NCI-H2196 treated with DMSO at 0.1 percent for 48 hours (cell line): ENCODE data around the gene RNF32.
A peak's percentile ranks its signal among the peaks of the same experiment; 100 is the strongest.

Source experiments
- DNase-seq: peaks from one replicate; lab custom pipeline; 2025; ENCODE audit not compliant: unreplicated experiment; lab: John Stamatoyannopoulos, UW

RNF32 gene

DNA sequence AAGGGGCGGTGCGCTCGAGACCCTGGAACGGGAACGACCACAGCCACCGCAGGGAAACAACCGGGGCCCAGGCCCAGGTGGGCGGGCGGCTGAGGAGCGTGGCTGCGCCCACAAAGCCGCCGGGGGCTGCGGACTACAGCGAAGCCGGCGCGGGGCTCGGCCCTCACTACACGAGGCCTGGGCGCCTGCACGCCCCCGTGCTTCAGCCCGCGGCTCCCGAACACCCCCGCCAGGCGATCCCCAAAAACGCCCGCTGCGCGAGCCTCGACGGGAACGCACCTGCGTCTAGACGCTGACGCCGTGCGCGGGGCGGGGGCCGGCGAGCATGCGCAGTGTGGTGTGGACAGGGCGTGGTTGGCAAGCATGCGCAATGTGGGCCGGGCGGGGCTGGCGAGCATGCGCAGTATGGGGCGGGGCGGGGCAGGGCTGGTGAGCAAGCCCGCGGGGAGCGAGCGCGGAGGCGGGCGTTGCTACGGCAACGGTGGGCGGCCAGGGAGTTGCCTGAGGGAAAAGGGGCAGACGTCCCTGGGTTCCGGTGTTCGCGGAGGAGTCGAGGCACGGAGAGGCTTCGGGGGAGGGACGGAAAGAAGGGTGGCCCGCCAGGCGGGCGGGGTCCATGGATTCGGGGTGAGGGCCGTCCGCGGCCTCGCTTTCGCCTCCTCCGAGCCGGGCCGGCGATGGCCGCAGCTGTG is at the start of gene RNF32:
RNF32 (plus strand) TSS at position 518 of the 692 bp plus-strand sequence. CDS start 3,104 bp downstream, outside the sequence.
- DNase-seq = peak; percentile 40

DNA sequence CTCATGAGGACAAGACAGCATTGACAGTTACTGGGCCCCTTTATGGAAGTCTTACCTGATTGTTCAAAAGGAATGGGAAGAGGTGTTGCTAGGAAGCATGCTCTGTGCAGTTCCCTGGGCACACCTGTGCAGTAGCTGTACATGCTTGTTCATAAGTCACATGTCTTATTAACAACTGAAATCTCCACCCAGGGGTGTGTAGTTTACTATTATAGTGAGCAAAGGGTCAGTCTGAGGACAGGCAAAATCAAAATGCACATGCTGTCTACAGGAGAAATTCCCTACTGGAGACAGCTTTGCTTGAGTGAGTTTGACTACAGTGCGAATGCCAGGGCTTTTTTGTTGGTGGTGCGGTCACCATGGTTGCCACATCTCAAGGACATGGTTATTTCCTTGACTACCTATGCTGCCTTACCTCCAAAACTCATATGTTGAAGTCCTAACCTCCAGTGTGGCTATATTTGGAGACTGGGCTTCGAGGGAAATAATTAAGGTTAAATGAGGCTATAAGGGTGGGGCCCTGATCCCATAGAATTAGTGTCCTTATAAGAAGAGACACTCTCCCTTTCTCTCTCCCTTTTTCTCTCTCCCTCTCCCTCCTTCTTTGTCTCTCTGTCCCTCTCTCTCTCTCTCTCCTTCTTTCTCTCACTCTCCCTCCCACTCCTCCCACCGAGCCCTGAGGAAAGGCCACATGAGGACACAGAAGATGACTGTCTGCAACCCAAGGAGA is 48.3 kb upstream of the RNF32 start:
- DNase-seq = no peak

DNA sequence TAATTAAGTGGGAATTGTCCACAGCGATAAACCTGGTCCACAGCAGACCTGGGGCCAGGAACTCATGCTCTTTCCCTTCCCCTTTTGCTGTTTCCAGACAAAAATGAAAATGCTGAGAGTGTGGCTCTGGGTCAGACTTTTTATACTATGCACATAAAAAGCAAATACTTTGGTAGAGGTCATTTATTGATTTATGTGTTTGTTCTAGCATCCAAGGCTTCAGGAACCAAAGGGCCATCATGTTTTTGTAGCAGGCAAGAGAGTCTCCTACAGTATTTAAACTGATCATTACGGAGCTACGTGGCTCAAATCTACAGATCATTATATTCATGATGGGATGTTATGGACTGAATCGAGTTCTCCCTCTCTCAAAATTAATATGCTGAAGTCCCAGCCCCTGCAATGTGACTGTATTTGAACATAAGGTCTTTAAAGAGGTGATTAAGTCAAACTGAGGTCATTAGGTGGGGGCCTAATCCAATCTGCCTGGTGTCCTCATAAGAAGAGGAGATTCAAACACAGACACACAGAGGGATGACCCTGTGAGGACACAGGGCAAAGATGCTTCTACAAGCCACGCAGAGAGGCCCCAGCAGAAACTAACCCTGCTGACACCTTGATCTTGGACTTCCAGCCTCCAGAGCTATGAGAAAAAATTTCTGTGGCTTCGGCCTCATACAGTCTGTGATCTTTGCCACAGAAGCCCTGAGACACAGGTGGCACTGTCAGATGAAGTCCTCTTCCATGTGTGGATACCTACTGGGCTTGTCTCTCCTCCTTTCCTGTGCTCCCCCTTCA is 46.1 kb upstream of the RNF32 start:
- no peak for DNase-seq

DNA sequence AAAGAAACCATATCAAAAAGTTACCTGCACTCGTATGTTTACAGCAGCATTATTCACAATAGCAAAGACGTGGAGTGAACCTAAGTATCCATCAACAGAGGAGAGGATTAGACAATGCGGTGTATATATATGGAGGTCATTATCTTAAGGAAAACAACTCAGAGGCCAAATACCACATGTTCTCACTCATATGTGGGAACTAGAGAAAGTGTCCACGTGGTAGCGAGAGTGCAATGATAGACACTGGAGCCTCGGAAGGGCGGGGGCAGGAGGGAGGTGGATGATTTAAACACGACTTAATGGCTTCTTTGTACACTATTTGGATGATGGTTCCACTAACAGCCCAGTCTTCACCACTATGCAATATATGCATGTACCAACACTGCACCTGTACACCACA is 40.1 kb upstream of the RNF32 start:
- DNase-seq = no peak

DNA sequence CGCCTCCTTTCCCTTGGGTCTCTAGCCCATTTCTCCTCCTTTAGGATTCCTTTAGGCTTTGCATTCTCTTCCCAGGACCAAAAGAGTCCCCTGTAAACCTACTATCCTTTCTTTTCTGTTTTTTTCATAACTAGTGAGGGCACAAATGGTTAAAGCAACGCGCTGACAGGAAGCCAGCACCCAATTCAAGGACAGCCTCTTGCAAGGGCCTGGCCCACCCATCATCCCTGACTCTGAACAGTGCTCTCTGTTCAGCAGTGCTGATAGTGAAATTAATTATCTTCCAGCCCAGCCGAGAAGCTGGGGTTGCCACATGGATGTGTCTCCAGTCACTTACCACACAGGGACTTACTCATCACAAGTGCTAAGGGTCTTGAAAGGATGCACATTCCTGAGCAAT is 38.3 kb upstream of the RNF32 start:
- DNase-seq = no peak

DNA sequence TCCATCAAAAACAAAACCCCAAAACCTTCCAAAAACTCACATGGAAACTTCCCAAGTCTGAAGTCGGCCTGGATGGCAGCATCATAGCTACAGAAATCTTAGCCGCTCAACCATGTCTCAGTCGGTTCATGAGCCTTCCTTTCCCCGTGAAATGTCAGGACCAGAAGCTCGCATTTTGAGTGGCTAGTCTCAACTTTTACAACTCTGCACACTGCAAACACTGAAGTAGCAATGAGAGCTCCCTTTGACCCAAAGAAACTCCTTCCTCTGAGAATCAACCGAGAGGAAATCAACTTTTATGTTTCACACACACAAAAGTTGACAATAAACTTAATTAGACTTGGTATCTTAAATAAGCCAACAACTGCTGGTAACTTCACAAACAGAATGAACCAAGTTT is 37.6 kb upstream of the RNF32 start:
- DNase-seq = no peak

DNA sequence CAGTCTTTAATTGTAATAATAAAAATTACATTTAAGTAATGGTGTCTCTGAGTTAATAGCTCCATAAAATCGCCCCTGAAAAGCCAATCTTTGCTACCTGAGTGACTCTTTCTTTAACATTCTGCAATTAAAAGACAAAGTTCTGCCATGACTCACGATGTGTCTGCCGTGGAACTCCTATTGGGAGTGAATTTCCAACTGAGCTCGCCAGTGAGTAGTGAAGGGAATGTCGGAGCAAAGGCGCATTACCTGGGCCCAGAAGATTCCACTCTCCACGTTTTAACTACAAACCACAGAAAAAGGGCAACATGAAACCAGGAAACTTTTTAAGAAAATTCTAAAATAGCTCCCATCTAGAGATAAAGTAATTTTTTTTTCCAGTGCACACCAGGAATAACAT is 36.9 kb upstream of the RNF32 start:
- DNase-seq = no peak

DNA sequence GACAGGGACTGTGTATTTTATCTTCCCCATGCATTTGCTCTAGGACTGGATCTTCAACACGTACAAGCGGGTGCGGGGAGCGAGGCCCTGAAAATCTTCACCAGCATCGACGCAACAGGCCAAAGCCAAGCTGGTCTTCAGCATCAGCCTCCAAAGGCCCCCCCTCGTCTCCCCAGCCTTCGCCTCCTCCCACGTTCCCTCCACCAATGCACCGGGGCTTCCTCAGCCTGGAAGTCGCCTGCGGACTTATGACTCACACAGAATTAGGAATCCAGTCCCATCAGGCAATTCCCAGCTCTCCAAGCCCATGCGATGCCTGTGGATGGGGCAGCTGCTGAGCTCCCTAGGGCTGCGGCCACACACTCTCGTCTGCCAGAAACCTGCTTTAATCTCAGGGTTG is 36.3 kb upstream of the RNF32 start:
- no peak for DNase-seq

DNA sequence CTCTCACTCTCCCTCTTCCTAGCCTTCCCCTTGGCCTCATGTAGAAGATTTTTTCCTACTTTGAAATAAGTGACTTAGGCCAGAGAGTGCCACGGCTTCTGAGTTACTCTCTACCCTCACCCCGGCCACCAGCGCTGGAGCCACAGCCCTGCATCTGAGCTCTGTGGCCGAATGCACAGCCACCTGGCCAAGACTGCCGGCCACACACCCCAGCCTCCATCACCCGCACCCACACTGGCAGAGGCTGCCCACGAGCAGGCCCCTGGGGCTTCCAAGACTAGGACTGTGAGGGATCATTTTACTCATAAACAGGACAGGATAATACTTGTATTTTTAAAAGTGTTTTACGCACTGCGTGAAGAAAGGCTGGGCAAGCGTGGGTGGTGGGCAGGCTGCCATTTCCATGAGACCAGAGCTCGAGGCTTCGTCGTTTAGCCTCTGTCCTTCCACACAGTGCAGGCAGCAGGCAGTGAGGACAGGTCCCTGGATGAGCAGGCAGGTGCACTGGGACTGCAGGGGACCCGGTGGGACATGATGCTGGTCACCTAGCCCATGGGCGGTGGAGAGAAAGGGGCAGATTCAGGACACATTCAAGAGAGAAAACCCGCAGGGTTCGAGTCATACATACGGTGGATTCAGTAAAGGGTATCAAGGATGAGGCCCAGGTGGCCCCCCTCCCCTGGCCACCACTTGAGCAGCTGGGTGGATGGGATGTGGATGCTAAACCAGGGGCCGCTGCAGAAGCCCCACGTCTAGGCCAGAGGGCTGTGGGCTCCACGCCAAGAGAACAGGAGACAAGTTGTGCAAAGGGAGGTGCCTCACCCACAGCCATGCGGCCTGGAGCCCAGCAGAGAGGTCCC is 35.5 kb upstream of the RNF32 start:
- DNase-seq = no peak

DNA sequence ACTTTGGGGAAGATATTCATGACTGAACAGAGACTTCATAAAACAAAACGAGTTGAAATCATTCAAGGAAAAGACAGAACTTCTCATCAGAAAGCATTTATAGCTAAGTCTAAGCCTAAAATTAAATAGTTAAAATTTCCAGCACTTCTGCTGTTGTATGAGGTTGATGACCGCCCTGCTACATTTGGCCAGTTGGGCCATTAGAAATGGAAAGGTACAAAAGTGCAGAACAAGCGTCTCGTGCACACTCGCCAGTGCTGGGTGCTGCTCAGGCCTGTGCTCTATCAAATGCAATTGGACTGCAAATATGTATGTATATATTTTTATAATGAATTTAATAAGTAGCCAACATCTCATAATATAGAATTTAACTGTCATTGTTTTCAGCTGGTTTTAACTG is 34.4 kb upstream of the RNF32 start:
- no peak for DNase-seq

DNA sequence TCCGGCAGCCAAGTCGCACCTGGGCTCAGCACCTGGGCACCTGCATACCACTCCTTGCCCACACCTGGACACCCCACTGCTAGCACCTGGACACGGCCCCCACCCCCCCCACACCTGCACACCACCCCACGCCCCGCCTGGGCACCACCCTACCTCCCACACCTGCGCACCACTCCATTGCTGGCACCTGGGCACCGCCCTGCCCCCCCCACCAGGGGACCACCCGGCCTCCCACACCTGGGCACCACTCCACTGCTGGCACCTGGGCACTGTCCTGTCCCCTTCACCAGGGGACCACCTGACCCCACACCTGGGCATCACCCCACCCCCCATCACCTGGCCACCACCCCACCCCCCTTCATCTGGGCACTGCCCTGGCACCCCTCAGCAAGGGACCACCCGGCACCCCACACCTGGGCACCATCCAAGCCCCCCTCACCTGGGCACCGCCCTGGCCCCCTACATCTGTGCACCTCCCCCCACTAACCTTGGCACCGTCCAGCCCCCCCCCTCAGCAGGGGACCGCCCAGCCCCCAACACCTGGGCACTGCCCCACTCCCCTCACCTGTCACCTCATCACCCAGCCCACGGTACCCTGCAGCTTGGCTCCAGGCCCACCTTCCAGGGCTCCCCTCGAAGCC is 33.8 kb upstream of the RNF32 start:
- no peak for DNase-seq

DNA sequence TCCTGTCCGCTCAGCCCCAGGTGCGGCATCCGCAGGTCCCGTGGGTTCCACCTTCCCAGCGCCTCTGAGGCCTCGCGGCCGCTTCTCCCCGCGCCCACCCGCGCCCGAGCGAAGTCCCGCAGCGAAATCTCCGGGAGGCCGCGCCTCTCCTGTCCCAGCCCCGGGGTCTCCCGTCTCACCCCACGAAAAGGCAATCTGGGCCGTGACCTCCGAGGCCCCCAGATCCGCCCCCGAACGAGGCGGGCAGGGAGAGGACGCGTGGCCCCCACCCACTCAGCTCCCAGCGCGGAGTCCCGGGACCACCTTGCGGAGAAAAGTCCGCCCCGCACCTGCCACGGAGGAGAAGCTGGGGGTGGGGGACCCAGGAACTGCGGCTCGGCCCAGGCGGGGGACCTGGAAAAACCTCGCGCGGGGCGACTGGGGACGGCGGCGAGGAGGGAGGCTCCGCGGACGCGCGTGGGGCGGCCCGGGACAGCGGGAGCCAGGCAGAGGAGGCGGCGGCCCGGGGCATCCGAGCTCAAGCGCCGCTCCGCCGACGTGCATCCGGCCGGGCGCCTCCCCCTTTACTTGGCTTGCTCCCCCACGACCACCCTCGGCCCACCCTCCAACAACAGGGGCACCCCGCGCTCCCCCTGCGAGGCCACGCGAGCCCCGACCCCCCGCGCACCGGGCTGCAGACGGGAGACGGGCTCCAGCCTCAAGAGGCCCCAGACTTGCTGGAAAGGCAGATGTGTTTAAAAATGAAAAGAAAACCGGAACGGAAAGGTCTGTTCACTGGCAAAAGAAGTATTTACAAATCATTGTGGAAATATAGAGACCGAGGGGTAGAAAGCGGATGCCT is 33.0 kb upstream of the RNF32 start:
- DNase-seq = no peak

DNA sequence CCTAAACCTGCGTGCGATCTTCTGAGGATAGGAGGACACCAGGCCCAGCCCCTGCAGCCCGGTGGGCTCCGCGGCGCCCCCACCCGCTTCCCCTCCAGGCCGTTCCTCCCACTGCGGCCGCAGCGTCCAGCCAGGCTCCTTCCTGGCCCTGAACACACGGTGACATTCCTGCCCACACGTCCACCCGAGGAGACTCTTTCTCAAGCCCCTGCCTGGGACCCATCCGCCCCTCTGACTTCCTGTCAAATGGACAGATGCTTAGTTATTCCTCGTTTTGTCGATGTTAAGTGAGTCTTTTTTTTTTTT is 32.4 kb upstream of the RNF32 start:
- no peak for DNase-seq

DNA sequence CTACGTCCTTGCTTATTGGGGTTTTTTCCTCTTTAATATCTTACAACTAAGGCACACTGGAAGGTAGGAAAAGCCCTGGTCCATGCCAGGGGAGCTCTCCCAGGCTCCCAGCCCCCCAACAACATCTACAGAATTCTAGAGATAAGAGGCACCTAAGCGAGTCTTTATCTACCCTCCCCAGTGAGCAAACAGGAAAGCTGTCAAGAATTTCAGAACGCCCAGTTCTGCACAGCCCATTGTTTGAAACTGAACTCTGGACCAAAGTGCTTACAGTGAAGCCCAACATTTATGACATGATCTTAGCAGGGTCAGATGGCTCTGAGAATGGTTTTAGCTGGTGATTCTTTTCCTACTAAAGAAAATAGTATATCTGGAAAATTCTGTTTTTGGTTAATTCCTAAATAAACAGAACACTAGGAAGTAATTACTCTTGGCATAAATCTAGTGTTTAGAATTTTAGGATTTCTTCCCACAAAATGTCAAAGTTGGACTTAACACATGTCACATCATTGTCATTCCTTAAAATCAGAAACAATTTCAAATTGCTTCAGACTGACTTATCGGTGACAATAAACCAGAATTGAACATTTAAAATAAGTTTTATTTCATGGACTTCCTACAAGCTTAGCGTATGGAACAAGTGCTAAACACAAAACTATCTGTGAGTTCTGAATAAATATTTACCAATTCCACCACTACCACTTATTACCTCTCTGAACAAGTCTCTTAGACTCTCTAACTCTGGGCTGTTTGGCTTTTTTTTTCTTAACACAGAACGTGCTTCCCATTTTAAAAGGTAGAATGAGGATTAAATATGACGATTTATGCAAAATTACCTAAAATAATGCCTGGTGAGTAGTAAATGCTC is 31.3 kb upstream of the RNF32 start:
- no peak for DNase-seq

DNA sequence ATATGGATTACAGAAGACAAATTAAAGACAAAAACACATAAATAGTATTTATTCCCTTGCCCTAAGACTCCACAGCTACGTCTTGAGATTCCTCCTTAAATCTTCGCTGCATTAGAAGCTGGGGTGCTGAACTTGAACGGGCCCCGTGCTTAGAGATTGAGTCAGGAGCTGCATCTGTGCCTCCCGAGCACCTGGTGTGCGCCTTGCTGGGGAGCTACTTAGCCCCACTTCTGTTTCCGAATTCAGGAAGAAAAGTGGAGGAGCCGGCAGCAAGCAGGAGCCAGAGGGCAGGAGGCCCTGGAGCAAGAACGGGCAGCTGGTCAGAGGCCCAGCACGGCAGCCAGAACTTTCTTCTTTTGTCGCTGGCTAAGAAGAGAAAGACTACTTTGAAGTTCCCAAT is 30.4 kb upstream of the RNF32 start:
- DNase-seq = no peak

DNA sequence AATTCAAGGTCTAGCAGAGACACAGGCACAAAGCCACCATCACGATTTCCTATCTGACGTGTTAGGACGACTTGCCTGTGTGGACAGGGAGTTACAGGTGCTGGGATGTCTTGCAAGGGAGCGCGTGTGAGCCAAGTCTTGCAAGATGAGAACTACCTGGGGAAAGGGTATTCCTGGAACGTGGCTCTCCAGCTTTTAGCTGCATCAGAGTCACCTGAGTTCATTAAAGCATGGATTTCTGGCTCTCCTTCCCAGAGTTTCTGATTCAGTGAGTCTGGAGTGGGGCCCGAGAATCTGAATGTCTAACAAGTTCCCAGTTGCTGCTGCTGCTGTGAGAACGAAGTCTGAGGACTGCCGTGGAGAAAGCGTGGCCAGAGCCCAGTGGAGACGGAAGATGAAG is 30.0 kb upstream of the RNF32 start:
- no peak for DNase-seq

DNA sequence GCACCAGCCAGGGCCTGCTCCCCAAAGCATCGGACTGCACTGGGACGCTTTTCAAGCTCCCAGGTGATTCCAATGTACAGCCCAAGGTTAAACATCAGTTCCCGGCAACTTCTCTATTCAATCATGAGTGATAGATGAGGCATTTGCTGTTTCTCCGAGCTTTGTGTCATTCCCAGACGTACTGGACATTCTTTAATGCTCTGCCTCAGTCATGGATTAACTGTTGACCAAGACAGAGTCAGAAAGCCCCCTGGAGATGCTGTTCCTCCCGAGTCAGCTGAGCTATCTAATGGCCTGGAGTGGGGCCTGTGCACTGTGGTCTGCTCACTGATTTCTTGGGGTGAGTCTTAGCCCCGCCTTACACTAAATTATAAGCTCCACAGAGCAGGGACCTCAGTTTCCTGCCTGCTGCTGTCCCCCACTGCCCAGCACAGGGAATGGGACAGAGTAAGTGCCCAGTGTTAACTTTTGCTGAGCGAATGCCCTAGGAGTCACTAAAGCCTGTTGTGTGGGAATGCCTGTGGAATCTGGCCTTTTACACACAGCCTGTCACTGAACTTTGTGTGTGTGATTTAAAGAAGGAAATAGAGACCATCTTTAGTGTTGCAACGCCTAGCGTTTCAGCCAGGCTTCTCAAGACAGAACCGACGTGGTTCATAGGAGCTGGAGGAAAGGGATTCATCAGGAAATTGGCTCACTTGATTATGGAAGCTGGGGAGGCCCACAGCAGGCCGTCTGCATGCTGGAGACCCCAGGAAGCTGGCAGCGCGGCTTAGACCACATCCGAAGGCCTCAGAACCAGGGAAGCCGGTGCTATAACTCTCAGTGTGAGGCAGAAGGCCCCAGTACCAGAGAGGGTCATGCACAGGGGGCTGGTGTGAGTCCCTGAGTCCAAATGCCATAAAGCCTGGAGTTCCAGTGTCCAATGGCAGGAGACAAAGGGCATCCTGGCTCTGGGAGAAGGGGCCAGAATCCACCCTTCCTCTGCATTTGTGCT is 29.3 kb upstream of the RNF32 start:
- no peak for DNase-seq

DNA sequence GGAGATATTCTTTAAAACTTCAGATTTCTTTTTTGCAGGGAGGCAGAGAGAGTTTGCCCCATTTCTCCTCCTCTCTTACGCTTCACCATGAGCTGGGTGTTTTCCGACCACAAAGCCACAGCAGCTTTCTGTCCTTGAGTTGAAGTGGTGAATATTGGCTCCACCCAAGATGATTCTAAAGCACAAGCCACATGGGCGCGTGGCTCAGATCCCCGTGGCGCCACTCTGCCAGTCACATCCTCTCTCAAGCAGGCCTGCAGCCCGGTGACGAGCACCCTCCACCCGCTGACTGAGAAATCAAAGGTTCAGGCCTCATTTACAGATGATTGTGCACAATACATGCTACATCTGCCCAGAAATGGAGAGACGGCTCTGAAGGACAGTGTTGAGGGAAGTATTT is 27.6 kb upstream of the RNF32 start:
- DNase-seq = no peak
